Stimulated activated naive CD8-positive, alpha-beta T cell treated with anti-CD3 and anti-CD28 coated beads, Interleukin-15, Interleukin-2, amounts not matched to agents 100 ng/mL and 50 ng/mL, for 24 hours (primary cell): Measurements from ENCODE around the gene REM2.
A peak's percentile ranks its signal among the peaks of the same experiment; 100 is the strongest.
"Not testable (repeated sequence)": the region's sequence is repeated elsewhere in the genome, so short reads cannot be mapped to it uniquely, and the experiment has no call there.

ENCODE experiments used
- H3K27ac Mint-ChIP-seq: one replicate; pipeline ENCODE4 v1.8.0; 2021; ENCODE audit warnings: mild to moderate bottlenecking, mixed read lengths
- H3K27me3 Mint-ChIP-seq: one replicate; pipeline ENCODE4 v1.8.0; 2021; ENCODE audit warnings: mixed read lengths
- H3K36me3 Mint-ChIP-seq: one replicate; pipeline ENCODE4 v1.8.0; 2021; ENCODE audit warnings: low read depth, mixed read lengths
- H3K4me1 Mint-ChIP-seq: one replicate; pipeline ENCODE4 v1.8.0; 2021; ENCODE audit warnings: low read depth, mixed read lengths
- H3K4me3 Mint-ChIP-seq: one replicate; pipeline ENCODE4 v1.8.0; 2021; ENCODE audit warnings: mild to moderate bottlenecking, mixed read lengths
- H3K9me3 Mint-ChIP-seq: one replicate; pipeline ENCODE4 v1.8.0; 2021; ENCODE audit warnings: mixed read lengths

Gene REM2

DNA sequence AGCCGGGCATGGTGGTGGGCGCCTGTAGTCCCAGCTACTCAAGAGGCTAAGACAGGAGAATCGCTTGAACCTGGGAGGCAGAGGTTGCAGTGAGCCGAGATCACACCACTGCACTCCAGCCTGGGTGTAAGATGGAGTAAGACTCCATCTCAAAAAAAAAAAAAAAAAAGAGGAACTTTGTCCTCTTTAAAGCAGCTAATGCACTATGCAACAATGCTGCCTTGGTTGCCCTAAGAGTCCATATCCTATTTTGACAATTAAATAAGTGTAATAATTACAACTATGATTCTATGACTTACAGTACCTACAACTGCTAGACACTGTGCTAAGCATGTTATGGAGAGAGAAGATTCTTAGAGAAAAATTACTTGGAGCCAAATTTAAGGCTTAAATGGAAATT lies 31.8 kb downstream of the REM2 start:
- H3K4me3 Mint-ChIP-seq, H3K27me3 Mint-ChIP-seq, H3K9me3 Mint-ChIP-seq, H3K27ac Mint-ChIP-seq: not testable (repeated sequence)
- Mint-ChIP-seq H3K4me1 (peaks cover 60% of the 10 kb centered on the region), H3K36me3 (peaks cover 42% of the 10 kb centered on the region)

DNA sequence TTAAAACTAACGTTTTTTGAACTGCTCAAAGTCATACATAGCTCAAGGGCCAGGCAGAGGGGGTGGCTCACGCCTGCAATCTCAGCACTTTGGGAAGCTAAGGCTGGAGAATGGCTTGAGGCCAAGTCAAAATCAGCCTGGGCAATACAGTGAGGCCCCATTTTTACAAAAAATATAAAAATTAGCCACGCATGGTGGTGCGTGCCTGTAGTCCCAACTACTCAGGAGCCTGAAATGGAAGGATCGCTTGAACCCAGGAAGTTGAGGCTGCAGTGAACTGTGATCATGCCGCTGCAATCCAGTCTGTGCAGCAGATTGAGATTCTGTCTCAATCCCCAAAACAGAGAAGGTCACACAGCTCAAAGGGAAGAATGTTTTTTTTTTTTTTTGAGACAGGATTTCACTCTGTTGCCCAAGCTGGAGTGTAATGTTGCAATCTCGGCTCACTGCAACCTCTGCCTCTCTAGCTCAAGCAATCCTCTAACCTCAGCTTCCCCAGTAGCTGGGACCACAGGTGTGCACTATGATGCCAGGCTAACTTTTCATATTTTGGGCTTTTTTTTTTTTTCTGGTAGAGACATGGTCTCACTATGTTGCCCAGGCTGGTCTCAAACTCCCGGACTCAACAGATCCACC lies 33.0 kb downstream of the REM2 start:
- peak overlapping the region; percentile 61 for H3K27ac Mint-ChIP-seq
- no peak overlapping the region for H3K4me3 Mint-ChIP-seq
- H3K4me1 Mint-ChIP-seq, result peaks cover 65% of the 10 kb centered on the region
- H3K27me3 Mint-ChIP-seq, result no peaks in the 10 kb centered on the region
- H3K36me3 Mint-ChIP-seq, result peaks cover 51% of the 10 kb centered on the region
- no peaks in the 10 kb centered on the region for H3K9me3 Mint-ChIP-seq

GRCh38 chr14:22918804-22919600 lies 36.0 kb downstream of the REM2 start, which contains the start of gene RBM23:
RBM23 (minus strand) TSS chr14:22919149.
- Mint-ChIP-seq H3K27me3 (no peaks in the 10 kb centered on the region), H3K9me3 (no peaks in the 10 kb centered on the region), H3K4me3 (peak within 1 kb of the TSS; percentile 91), H3K36me3 (peaks cover 58% of the 10 kb centered on the region), H3K4me1 (peaks cover 47% of the 10 kb centered on the region), H3K27ac (peak within 1 kb of the TSS; percentile 98)

- no peaks in the 10 kb centered on the region for H3K9me3 Mint-ChIP-seq
- H3K4me3 Mint-ChIP-seq, result peak overlapping the region; percentile 91
- no peaks in the 10 kb centered on the region for H3K27me3 Mint-ChIP-seq
- H3K4me1 Mint-ChIP-seq, result peaks cover 47% of the 10 kb centered on the region
- peaks cover 64% of the 10 kb centered on the region for H3K36me3 Mint-ChIP-seq
- H3K27ac Mint-ChIP-seq, result peak overlapping the region; percentile 98
Measured at GRCh38 chr14:22919601-22919921, 36.5 kb downstream of the REM2 start.

DNA sequence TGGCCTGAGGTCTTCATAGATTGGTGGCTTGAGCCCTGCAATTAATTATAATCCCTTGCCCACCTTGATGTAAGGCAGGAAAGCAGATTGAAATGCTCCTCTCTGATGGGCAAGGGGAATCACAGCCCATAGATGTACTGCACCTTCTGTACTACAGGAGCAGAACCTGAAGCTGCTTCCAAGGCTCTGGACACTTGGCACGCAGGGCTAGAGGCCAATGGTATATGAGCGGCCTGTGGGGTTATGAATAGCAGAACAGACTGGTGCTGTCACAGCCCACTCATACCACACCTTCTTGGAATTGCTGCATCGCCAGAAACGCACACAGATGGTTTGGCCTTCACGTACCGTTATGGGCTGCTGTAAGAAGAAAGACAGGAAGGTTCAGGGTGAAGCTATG lies 37.7 kb downstream of the REM2 start:
- H3K9me3 Mint-ChIP-seq, result no peaks in the 10 kb centered on the region
- H3K27me3 Mint-ChIP-seq, result no peaks in the 10 kb centered on the region
- H3K4me1 Mint-ChIP-seq, result peaks cover 42% of the 10 kb centered on the region
- H3K4me3 Mint-ChIP-seq, result no peak overlapping the region
- no peak overlapping the region for H3K27ac Mint-ChIP-seq
- H3K36me3 Mint-ChIP-seq, result peaks cover 70% of the 10 kb centered on the region

DNA sequence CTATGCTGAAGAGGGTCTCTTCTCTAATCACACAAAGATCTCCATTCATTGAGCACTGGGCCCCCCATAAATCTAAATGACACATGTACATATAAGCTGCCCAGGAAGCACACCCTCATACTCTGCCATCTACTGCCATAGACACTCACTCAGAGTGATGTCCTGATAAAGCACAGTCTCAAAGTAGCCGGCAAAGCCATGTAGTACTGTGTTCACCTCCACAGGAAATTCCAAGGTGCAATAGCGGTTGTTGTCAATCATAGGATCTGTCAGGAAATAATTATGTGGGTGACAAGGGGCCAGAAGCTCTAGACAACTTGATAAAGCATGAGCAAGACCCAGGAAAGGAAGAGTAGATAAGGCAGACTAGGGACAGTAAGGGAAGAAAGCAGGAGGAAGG lies 39.3 kb downstream of the REM2 start:
- H3K27me3 Mint-ChIP-seq, result no peaks in the 10 kb centered on the region
- no peaks in the 10 kb centered on the region for H3K9me3 Mint-ChIP-seq
- peaks cover 41% of the 10 kb centered on the region for H3K4me1 Mint-ChIP-seq
- H3K36me3 Mint-ChIP-seq, result peaks cover 73% of the 10 kb centered on the region
- no peak overlapping the region for H3K4me3 Mint-ChIP-seq
- H3K27ac Mint-ChIP-seq, result no peak overlapping the region

- Mint-ChIP-seq H3K4me1 (peaks cover 33% of the 10 kb centered on the region), H3K27me3 (no peaks in the 10 kb centered on the region), H3K27ac (no peak overlapping the region), H3K36me3 (peaks cover 70% of the 10 kb centered on the region), H3K9me3 (no peaks in the 10 kb centered on the region), H3K4me3 (no peak overlapping the region)
Measured at GRCh38 chr14:22923746-22924145, 40.7 kb downstream of the REM2 start.

DNA sequence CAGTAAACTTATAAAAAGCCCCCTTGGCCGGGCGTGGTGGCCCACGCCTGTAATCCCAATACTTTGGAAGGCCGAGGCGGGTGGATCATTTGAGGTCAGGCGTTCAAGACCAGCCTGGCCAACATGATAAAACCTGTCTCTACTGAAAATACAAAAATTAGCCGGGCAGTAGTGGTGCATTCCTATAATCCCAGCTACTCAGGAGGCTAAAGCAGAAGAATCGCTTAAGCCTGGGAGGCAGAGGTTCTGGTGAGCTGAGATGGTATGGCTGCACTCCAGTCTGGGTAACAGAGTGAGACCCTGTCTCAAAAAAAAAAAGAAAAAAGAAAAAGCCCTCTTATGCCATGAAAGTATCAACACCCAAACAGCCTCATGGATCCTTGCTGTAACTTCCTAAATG lies 42.5 kb downstream of the REM2 start:
- H3K9me3 Mint-ChIP-seq, result no peaks in the 10 kb centered on the region
- no peak overlapping the region for H3K4me3 Mint-ChIP-seq
- H3K27ac Mint-ChIP-seq, result no peak overlapping the region
- H3K27me3 Mint-ChIP-seq, result no peaks in the 10 kb centered on the region
- H3K4me1 Mint-ChIP-seq, result peaks cover 18% of the 10 kb centered on the region
- H3K36me3 Mint-ChIP-seq, result peaks cover 61% of the 10 kb centered on the region

DNA sequence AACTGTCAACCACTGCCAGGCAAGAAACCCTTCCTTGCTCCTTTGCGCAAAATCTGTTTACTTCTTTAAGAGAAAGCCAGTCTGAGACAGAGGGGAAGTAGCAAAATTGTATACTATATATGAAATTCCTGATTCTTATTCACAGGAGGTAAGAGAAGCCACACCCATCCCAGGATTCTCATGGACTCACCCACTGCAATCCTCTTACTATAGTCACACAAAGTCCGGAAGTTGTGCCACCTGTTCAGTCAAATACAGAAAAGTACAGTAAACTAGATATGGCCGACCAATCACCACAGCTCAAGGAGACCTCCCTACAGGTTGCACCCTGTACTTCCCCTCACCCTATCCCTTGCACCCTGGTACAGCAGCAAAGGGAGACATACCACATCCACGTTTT lies 43.3 kb downstream of the REM2 start:
- peaks cover 54% of the 10 kb centered on the region for H3K36me3 Mint-ChIP-seq
- H3K9me3 Mint-ChIP-seq, result no peaks in the 10 kb centered on the region
- peak overlapping the region; percentile 3 for H3K4me3 Mint-ChIP-seq

DNA sequence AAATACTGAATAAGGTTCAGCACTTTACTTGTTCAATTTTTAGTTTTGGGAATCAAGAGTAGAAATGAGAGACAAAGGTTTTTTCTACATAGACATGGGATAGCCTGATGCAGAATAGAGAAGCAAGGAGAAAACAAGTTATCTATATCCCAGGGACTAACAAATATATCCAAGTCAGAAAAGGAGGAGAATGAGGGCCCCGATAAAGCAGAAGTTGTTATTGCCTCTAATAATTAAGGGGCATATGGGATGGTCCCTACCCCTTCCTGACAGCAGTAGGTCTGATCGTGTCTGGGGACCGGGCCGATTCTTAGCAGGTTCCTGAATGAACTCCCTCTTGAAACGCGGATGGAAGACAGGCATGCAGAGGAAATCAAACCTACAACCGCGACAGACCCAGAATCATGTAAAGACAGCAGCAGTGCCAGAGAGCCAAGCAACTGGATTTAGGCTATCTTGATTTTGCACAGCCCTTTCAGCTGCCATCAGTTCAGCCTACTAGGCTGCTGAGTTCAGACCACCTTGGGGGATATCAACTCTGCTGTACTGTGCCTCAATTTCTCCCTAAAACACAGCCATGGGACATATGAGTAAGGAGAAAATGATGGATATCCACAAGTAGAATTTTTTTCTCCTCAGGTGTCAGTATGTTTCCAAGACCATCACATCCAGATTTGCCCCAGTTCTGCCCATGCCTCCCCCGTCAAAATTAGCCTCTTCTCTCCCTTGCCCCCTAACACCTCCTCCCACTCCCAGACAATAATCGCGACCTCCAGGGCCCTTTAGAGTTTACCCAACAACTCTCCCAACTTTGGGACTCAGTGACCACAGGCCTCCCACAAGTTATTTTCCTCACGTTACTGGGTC lies 45.4 kb downstream of the REM2 start:
- Mint-ChIP-seq H3K27ac (no peak overlapping the region), H3K4me1 (peaks cover 35% of the 10 kb centered on the region), H3K36me3 (peaks cover 35% of the 10 kb centered on the region), H3K4me3 (no peak overlapping the region), H3K27me3 (no peaks in the 10 kb centered on the region), H3K9me3 (no peaks in the 10 kb centered on the region)

More for the DNA sequence above, 43.3 kb downstream of the REM2 start:
- Mint-ChIP-seq H3K27me3 (no peaks in the 10 kb centered on the region), H3K27ac (no peak overlapping the region), H3K4me1 (peaks cover 18% of the 10 kb centered on the region)

GRCh38 chr14:22929104-22929960 lies 46.3 kb downstream of the REM2 start, which contains the start of gene PRMT5:
PRMT5 (minus strand) TSS chr14:22929376; CDS start chr14:22929361, 15 bp downstream.
- Mint-ChIP-seq H3K27ac (no peak within 1 kb of the TSS), H3K27me3 (no peaks in the 10 kb centered on the region), H3K9me3 (no peaks in the 10 kb centered on the region), H3K36me3 (peaks cover 26% of the 10 kb centered on the region), H3K4me1 (peaks cover 35% of the 10 kb centered on the region), H3K4me3 (no peak within 1 kb of the TSS)

DNA sequence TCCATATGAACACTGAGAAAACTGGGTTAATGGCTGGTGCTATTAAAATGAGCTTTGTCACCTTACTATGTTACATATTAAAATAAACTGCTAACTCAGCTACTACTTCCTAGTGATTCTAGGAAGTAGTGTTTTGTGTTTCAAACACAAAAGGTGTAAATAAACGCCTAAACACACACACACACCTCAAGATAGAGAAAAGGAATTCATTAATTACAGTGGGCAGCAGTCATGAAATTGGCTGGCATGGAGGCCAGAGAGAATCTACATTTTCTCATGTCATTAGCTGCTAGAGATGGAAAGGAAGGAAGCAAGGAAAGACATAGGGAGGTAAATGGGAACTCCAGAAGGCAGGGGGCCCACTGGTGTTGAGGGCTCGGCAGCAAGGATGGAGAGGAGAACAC lies 46.9 kb downstream of the REM2 start:
- H3K27ac Mint-ChIP-seq, result no peak overlapping the region

GRCh38 chr14:22932146-22932545 lies 49.1 kb downstream of the REM2 start:
- Mint-ChIP-seq H3K9me3 (no peaks in the 10 kb centered on the region), H3K4me3 (no peak overlapping the region), H3K36me3 (peaks cover 3% of the 10 kb centered on the region), H3K4me1 (peaks cover 21% of the 10 kb centered on the region), H3K27ac (no peak overlapping the region), H3K27me3 (no peaks in the 10 kb centered on the region)

More for the DNA sequence above, 46.9 kb downstream of the REM2 start:
- peaks cover 20% of the 10 kb centered on the region for H3K36me3 Mint-ChIP-seq
- no peaks in the 10 kb centered on the region for H3K9me3 Mint-ChIP-seq
- peaks cover 35% of the 10 kb centered on the region for H3K4me1 Mint-ChIP-seq
- no peak overlapping the region for H3K4me3 Mint-ChIP-seq
- no peaks in the 10 kb centered on the region for H3K27me3 Mint-ChIP-seq

GRCh38 chr14:22935156-22935555 lies 52.1 kb downstream of the REM2 start:
- Mint-ChIP-seq H3K9me3 (no peaks in the 10 kb centered on the region), H3K27ac (no peak overlapping the region), H3K4me3 (no peak overlapping the region), H3K27me3 (no peaks in the 10 kb centered on the region), H3K36me3 (peaks cover 4% of the 10 kb centered on the region), H3K4me1 (peaks cover 17% of the 10 kb centered on the region)
